Urinary bladder (tissue), 4 donors: ENCODE measurements around the gene ASIC4. TPM values are rescaled to one million over a fixed set of nuclear protein-coding genes. Genes with fewer than 3 reads are reported as not detected.

Experiments
- DNase-seq: peaks from one replicate; pipeline ENCODE4 v3.0.0-alpha.2; 2015; ENCODE audit errors: extremely low spot score
- H3K27ac ChIP-seq: one replicate; pipeline ENCODE4 v1.5.1; 2013; ENCODE audit warnings: low read depth, mild to moderate bottlenecking, moderate library complexity
- H3K36me3 ChIP-seq: one replicate; pipeline ENCODE4 v1.6.1; 2013; ENCODE audit warnings: mild to moderate bottlenecking, moderate library complexity; ENCODE audit not compliant: insufficient read depth
- H3K4me1 ChIP-seq: one replicate; pipeline ENCODE4 v1.6.1; 2013; ENCODE audit warnings: mild to moderate bottlenecking, moderate library complexity; ENCODE audit not compliant: insufficient read depth
- H3K4me3 ChIP-seq: one replicate; pipeline ENCODE4 v1.5.1; 2013; ENCODE audit warnings: low read depth, low read length
- WGBS: extraction: QIAGEN DNeasy Blood & Tissue Kit; methylation state at CpG from one replicate; pipeline ENCODE4 v1.1.7; 2013; 5-methylcytosine and 5-hydroxymethylcytosine counted together
- polyA plus RNA-seq: library from polyadenylated mRNA; stranded (reverse); fragments of 200-250 nt; gene quantifications from one replicate; pipeline ENCODE4 v1.2.3, GENCODE V29; 2013
- total RNA-seq: library from RNA; depleted of rRNA; stranded (reverse); fragments of >200 nt; gene quantifications from one replicate; pipeline ENCODE4 v1.2.3, GENCODE V29; 2014
- donor health status: healthy with polysubstance abuse.
- donor health status: healthy.

The ASIC4 gene
- total and polyA plus RNA-seq, 2 donors, result 0.18 to 0.32 TPM

DNA sequence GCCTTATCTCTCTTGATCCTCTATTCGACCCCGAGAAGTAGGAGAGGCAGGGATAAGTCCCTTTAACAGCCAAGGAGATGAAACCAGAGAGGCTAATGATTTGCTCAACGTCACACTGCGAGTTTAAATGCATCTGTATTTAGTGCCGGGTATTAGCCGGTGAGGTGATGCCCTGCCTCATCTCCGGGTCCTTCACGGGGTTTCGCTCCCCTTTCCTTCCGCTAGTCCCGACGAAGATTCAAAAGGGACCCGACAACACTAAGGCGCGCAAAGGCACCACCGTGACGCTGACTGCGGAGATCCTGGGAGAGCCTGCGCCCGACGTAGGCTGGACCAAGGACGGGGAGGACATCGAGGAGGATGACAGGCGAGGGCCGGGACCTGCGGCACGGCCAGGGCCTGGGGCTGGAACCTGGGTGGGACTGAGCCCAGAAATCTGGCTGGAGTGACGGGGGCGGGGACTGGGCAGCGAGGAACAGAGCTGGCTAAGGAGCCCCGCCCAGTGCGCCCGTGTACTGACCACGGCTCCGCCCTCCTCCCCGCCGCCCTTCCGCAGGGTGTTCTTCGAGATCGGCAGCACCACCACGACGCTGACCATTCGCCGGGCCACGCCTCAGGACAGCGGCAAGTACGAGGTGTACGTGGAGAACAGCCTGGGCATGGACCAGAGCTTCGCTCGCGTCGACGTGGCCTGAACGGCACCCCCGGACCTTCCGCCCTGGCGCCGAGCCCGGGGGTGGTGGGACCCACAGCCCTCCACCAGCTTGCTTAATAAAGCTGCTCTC lies 16.6 kb upstream of the ASIC4 start:
- H3K36me3 ChIP-seq, result no peaks in the 10 kb centered on the region
- H3K4me3 ChIP-seq, result peak overlapping the region; percentile 70
- DNase-seq, result no peak
- peak overlapping the region; percentile 83 for H3K27ac ChIP-seq
- 2% methylated on average over 59 of the region's 59 CpGs for WGBS
- no peaks in the 10 kb centered on the region for H3K4me1 ChIP-seq

DNA sequence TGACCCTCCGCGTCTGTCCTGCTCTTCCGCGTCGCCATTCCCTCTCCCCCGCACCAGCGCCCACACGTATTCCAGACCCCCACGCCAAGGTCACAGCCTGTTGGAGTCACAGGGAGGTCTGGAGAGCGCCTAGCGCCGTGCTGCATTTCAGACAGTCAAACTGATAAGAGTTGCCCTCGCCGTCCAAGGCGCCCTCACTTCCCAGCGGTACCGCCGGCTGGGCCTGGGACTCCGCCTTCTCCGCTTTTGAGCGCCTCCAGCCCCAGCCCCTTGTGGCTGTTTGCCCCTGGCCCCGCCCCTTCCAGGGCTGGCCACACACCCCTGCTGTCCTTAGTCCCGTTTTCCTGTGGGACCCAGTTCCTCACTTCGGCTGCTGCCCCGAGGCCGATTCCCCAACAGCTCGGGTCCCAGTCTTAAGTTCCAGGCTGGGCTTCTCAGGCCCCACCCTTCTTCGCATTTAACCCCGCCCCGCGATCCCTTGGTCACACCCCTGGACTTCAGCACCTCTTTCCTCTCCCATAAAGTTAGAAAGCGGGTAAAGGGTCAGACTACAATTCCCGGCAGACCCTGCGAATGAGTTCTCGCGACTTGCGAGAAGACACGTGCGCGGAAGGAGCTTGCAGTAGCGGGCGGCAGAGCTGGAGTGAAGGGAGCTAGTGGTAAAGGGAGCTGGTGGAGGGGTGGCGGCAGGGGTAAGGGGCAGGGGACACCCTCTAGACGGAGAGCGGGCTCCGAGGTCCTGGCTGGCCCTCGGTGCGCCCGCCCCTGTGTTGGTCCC lies 15.8 kb upstream of the ASIC4 start, which contains the start of gene GMPPA:
Gene GMPPA, plus strand, starts transcription at position 612 of the 778 bp plus-strand sequence. CDS start 1,085 bp downstream, outside the sequence.
- no peaks in the 10 kb centered on the region for H3K4me1 ChIP-seq
- peak within 1 kb of the TSS; percentile 70 for H3K4me3 ChIP-seq
- no peaks in the 10 kb centered on the region for H3K36me3 ChIP-seq
- peak within 1 kb of the TSS; percentile 83 for H3K27ac ChIP-seq
- peak; percentile 98 for DNase-seq
- under 1% methylated on average over 49 of the region's 49 CpGs for WGBS

DNA sequence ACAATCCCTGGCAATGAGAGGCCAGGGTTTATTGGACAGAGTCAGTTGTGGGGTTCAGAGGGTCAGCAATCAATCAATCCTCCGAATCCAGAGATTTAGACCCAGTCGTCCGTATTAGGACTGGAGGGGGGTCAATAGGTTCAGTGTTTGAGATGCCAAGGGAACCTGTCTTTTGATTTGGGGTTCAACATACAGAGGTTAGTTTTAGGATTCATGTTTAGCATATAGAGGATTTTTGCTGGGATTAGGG lies 15.3 kb upstream of the ASIC4 start:
- WGBS, result 1% methylated on average over 3 of the region's 3 CpGs
- peak overlapping the region; percentile 70 for H3K4me3 ChIP-seq
- H3K4me1 ChIP-seq, result no peaks in the 10 kb centered on the region
- H3K36me3 ChIP-seq, result no peaks in the 10 kb centered on the region
- no peak for DNase-seq
- no peak overlapping the region for H3K27ac ChIP-seq

DNA sequence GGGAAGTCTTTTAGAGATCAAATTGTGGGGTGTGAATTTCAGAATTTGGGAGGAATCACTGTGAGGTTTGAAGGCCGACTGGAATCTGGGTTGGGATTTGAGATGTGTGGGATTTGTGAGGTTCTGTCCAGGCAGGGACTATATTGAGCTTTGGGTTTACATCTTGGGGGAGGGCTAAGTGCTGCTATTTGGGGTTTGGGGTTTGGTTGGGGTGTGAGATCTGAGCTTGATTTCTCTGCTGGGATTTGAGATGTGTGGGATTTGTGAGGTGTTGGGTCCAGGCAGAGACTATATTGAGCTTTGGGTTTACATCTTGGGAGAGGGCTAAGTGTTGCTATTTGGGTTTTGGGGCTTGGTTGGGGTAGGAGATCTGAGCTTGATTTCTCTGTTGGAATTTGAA lies 14.7 kb upstream of the ASIC4 start:
- Histone ChIP-seq H3K36me3 (no peaks in the 10 kb centered on the region), H3K27ac (no peak overlapping the region), H3K4me3 (no peak overlapping the region), H3K4me1 (no peaks in the 10 kb centered on the region)
- 54% methylated on average over 1 of the region's 1 CpG for WGBS
- DNase-seq, result no peak

DNA sequence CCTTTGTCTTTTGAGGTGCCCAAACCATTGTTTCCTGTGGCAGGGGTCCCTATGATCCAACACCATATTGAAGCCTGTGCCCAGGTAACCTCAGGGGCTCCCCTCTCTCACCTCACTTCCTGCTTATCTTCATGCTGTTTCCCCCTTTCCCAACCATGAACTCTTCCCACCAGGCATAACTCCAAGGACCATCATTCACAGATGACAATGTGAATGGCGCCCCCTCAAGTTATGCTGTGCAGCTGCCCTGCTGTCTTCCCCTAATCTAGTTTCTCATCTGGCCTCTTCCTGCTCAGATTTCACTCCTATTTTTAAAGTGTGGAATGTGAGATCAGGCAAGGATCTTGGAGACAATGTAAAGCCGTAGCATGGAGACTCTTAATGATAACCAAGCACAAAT lies 14.1 kb upstream of the ASIC4 start:
- DNase-seq, result no peak
- WGBS, result 84% methylated on average over 2 of the region's 2 CpGs
- Histone ChIP-seq H3K4me1 (no peaks in the 10 kb centered on the region), H3K4me3 (no peak overlapping the region), H3K36me3 (no peaks in the 10 kb centered on the region), H3K27ac (no peak overlapping the region)

DNA sequence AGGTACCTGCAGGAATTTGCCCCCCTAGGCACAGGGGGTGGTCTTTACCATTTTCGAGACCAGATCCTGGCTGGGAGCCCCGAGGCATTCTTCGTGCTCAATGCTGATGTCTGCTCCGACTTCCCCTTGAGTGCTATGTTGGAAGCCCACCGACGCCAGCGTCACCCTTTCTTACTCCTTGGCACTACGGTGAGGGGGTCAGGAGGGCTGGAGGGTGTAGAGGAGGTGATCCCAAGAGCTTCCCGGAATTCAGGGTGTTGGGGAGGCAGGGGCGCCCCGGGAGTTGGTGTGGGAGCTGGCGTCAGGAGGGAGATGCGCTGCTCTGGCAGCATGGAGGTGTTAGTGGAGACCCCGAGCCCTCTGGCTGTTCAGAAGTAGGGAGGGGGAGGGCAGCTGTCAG lies 12.4 kb upstream of the ASIC4 start:
- 90% methylated on average over 14 of the region's 14 CpGs for WGBS
- Histone ChIP-seq H3K4me1 (no peaks in the 10 kb centered on the region), H3K36me3 (no peaks in the 10 kb centered on the region), H3K27ac (no peak overlapping the region), H3K4me3 (no peak overlapping the region)
- DNase-seq, result no peak

DNA sequence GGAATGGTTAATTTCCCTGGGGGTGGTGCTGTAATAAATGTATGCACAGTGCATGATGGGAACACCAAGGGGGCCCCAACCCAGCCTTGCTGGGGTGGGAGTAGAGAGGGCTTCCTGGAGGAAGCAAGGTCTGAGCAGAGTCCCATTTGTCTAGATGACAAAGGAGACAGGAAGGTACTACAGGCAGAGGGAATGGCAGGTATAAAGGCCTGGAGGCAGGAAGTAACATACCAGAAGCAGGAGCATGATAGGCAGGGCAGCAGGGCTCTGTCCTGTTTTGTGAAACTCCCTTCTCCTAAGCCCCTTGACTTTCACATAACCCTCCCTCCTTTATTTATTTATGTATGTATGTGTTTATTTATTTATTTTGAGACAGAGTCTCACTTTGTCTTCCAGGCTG lies 11.7 kb upstream of the ASIC4 start:
- DNase-seq, result no peak
- no peaks in the 10 kb centered on the region for H3K36me3 ChIP-seq
- H3K27ac ChIP-seq, result no peak overlapping the region
- no peak overlapping the region for H3K4me3 ChIP-seq
- no peaks in the 10 kb centered on the region for H3K4me1 ChIP-seq

DNA sequence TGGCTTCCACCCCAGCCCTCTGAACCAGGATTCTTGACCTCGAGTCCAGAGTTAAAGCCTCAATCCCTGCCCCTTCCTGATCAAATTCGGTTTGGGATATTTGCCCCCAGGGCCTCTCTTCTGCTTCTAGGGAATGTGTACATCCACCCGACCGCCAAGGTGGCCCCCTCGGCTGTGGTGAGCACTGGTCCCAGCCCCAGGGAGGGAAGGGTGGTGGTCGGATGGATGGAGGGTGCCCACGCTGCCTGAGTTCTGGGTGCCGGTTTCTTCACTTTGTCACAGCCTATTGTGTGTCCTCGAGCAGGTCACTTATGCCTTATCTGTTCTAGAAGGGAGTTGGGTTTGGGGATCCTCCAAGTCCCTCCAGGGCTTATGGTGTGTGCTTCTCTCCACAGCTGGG lies 8.7 kb upstream of the ASIC4 start:
- Histone ChIP-seq H3K4me1 (no peaks in the 10 kb centered on the region), H3K4me3 (no peak overlapping the region), H3K36me3 (no peaks in the 10 kb centered on the region), H3K27ac (no peak overlapping the region)
- 89% methylated on average over 9 of the region's 9 CpGs for WGBS
- no peak for DNase-seq

DNA sequence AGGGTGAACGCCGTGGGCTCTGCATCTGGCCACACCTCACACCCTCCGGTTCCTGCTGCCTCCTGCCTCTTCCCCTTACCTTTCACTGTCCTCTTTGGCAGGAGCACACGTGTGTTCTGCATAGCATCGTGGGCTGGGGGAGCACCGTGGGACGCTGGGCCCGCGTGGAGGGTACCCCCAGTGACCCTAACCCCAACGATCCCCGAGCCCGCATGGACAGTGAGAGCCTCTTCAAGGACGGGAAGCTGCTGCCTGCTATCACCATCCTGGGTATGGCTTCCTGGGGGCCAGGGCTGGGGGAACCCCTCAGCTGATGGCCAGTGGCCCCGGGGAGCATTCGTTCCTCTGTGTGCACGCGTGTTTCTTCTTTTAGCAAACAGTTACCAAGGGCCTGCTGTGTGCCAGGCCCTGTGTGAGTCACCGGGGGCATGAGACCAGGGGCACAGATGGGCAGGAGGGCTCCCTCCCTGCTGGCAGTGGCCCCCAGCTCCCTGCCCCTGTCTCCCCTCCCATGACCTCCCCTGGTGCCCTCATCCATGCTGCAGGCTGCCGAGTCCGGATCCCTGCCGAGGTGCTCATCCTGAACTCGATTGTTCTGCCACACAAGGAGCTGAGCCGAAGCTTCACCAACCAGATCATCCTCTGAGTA lies 8.0 kb upstream of the ASIC4 start:
- no peak for DNase-seq
- H3K4me3 ChIP-seq, result no peak overlapping the region
- no peak overlapping the region for H3K27ac ChIP-seq
- WGBS, result 86% methylated on average over 23 of the region's 23 CpGs
- no peaks in the 10 kb centered on the region for H3K36me3 ChIP-seq
- no peaks in the 10 kb centered on the region for H3K4me1 ChIP-seq

DNA sequence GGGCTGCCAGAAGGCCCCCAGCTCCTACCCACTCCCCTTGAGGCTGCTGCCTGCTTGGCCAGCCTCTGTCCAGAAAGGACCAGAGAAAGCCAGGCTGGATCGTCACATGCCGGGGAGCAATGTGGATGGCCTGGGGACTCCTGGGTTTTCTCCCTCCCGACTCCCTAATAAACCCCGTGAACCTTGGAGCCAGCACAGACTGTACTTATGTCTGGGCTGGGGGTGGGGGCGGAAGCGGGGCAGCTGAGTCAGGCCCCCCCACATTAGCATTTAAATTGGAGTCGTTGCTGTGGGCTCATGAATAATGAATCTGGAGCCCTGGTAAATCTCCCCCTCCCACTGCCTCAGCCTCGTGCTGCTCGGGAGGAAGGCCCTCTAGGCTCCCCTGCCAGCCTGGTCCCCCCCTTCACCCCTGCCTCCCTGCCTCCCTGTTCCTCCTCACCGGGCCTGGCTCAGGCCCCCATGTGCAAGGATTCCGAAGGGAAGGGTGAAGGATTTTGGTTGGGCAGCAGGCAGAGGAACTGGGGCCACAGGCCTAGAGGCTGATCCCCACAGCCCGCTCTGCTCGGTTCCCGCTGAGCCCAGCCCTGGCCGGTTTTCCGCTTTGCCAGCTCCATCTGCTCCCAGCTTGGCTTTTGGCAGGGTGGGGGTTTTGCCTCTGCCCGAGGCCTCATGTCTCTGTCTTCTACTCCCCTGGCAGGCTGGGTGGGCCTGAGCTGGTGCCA lies 7.3 kb upstream of the ASIC4 start:
- Histone ChIP-seq H3K4me3 (no peak overlapping the region), H3K27ac (no peak overlapping the region), H3K36me3 (no peaks in the 10 kb centered on the region), H3K4me1 (no peaks in the 10 kb centered on the region)
- no peak for DNase-seq
- 75% methylated on average over 17 of the region's 17 CpGs for WGBS

DNA sequence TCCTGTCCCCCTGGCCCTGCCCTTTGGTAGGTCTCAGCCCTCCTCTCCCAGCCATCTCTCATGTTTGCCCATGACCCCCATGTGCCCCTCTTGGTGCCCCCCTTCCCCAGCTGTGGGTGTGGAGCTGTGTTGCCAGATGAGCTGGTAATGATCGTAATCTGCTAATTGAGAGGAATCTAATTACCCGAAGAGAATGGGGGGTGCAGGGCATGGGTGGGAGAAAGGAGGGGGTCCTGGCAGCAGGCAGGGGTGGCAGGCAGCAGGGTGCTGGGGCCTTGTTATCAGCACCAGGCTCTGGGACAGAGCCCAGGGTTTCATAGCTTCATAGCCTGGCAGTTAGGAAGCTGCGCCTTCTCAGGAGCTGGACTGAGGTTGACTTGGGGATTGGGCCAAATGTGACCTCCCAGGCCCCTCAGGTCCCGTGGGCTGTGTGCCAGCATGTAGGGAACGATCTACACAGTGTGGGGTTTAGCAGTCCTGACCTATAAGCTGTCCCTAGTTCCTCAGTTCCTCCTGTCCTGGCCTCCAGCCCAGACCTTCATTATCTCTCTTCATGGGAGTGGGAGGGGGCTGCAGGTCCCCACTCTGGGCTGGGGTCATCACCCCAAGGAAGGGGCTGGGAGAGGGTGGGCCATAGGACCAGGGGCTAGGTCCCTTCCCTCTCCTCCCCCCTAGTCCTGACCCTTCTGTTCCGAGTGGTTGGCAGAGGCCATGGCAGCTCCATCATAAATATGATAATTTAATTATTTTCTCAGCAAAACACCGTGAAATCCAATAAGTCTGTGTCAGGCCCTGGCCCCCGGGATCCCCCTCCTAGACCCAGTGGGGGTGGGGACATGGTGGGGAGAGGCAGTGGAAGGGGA lies 6.5 kb upstream of the ASIC4 start:
- H3K36me3 ChIP-seq, result no peaks in the 10 kb centered on the region
- H3K4me3 ChIP-seq, result no peak overlapping the region
- H3K27ac ChIP-seq, result no peak overlapping the region
- no peak for DNase-seq
- WGBS, result 49% methylated on average over 8 of the region's 8 CpGs
- H3K4me1 ChIP-seq, result no peaks in the 10 kb centered on the region

DNA sequence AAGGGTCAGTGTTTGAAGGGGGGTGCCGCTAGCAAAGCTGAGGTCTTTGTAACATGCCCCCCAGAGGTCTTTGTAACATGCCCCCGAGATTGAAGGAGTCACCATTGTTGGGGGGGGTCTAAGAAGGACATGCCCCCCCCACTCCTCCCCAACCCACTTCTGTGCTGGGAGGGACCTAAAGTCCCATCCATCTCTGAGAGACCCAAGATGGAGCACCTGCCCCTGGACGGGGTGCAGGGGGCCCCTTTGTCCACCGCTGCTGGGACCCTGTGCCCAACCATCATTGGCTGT lies 5.9 kb upstream of the ASIC4 start:
- no peak overlapping the region for H3K4me3 ChIP-seq
- WGBS, result 55% methylated on average over 4 of the region's 4 CpGs
- no peak for DNase-seq

More for the DNA sequence above, 5.9 kb upstream of the ASIC4 start:
- Histone ChIP-seq H3K36me3 (no peaks in the 10 kb centered on the region), H3K27ac (no peak overlapping the region), H3K4me1 (no peaks in the 10 kb centered on the region)
